Natural killer cell (primary cell): Measurements from ENCODE around the gene NEK5. TPM values are rescaled to one million over a fixed set of nuclear protein-coding genes. Genes with fewer than 3 reads are reported as not detected.

Experiments used
- ATAC-seq, 3 donors: fragments of 150-1000 bp in 2 of 3; fragments of 200-7000 bp in 1 of 3; cut with Tn5 transposase; 1 replicate in 1 of 3; 2 replicates in 2 of 3; pipeline ENCODE4 v1.10.0; 2021; ENCODE audit warnings: mild to moderate bottlenecking in 2 of 3, moderate library complexity in 2 of 3
- DNase-seq, 2 donors: peaks; one replicate each; pipeline versions ENCODE4 v3.0.0 to v3.0.0-alpha.2; 2013 to 2021; ENCODE audit warnings: mixed read lengths in 1 of 2
- H3K27ac ChIP-seq: one replicate; pipeline ENCODE4 v1.5.1; 2013; ENCODE audit warnings: mild to moderate bottlenecking, low read length
- H3K27me3 ChIP-seq: one replicate; pipeline ENCODE4 v1.6.1; 2013; ENCODE audit warnings: low read length; ENCODE audit not compliant: control insufficient read depth, insufficient read depth
- H3K36me3 ChIP-seq: one replicate; pipeline ENCODE4 v1.6.1; 2013; ENCODE audit warnings: low read length; ENCODE audit not compliant: control insufficient read depth, insufficient read depth
- H3K4me1 ChIP-seq: one replicate; pipeline ENCODE4 v1.6.1; 2013; ENCODE audit warnings: low read length; ENCODE audit not compliant: control insufficient read depth, insufficient read depth
- H3K4me3 ChIP-seq: one replicate; pipeline ENCODE4 v1.5.1; 2013; ENCODE audit warnings: low read length
- H3K9me3 ChIP-seq: one replicate; pipeline ENCODE4 v1.6.1; 2013; ENCODE audit warnings: low read length; ENCODE audit not compliant: control insufficient read depth, insufficient read depth
- H3K27ac Mint-ChIP-seq, 2 donors: one replicate each; pipeline ENCODE4 v1.8.0; 2022; ENCODE audit warnings: mild to moderate bottlenecking in 2 of 2, mixed read lengths in 2 of 2, moderate library complexity in 1 of 2
- H3K27me3 Mint-ChIP-seq, 2 donors: one replicate each; pipeline ENCODE4 v1.8.0; 2022; ENCODE audit warnings: low read depth in 2 of 2, mixed read lengths in 2 of 2
- H3K36me3 Mint-ChIP-seq: one replicate; pipeline ENCODE4 v1.8.0; 2022; ENCODE audit warnings: mixed read lengths
- H3K4me1 Mint-ChIP-seq, 2 donors: one replicate each; pipeline ENCODE4 v1.8.0; 2022; ENCODE audit warnings: mixed read lengths in 2 of 2
- H3K4me3 Mint-ChIP-seq: one replicate; pipeline ENCODE4 v1.8.0; 2022; ENCODE audit warnings: mild to moderate bottlenecking, moderate library complexity, mixed read lengths
- H3K9me3 Mint-ChIP-seq, 2 donors: one replicate each; pipeline ENCODE4 v1.8.0; 2022; ENCODE audit warnings: mixed read lengths in 2 of 2
- WGBS: methylation state at CpG from one replicate; pipeline ENCODE4 v1.1.7; 2013; ENCODE audit warnings: missing lambda C conversion rate; ENCODE audit not compliant: insufficient coverage; 5-methylcytosine and 5-hydroxymethylcytosine counted together
- intact Hi-C: fragments of 100-400 bp; cut with micrococcal nuclease; formaldehyde crosslinking; loops from one replicate; pipeline ENCODE4 v1.14.2; 2022
- total RNA-seq, 4 donors: library from RNA; stranded (reverse); fragments of 120-200 nt in 1 of 4; gene quantifications; one replicate each; pipeline versions ENCODE4 v1.2.3 to v1.2.4, GENCODE V29; 2013 to 2022
- TF ChIP-seq, protein P1 (sequence below): fragments of 200-600 bp; IDR thresholded peaks from one replicate; pipeline ENCODE4 v1.8.0; 2022; ENCODE audit warnings: antibody characterized with exemption

Gene NEK5
- total RNA-seq, 3 donors from 2014 or later (not counting 1 experiment from before 2014, with no cell fraction given), result 0.13 TPM; not detected in 2

DNA sequence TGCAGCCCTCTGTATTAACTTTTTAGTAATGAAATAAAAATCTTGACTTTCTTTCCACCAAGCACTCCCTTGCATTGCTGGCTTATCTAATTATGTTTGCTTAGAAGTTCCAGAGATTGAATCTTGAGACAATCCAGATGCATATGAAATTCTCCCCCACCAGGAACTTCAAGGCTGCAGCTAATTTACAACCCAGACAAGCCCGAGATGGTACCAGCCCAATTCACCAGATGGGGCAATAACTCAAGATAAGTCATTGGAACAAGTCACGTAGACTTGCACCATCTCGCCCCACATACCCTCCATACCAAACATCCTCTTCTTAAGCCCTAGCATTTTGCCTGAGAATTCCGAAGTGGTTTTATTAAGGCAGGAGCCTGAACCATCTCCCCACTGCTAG is 75.4 kb downstream of the NEK5 start:
- Mint-ChIP-seq H3K4me1 (no peaks in the 10 kb centered on the region), H3K27me3 (no peaks in the 10 kb centered on the region), H3K9me3 (peaks cover 2 to 9% of the 10 kb centered on the region in 2 donors), H3K27ac (no peak overlapping the region), H3K4me3 (no peak overlapping the region), H3K36me3 (no peaks in the 10 kb centered on the region)
- no peak for DNase-seq
- Histone ChIP-seq H3K9me3 (peaks cover 2% of the 10 kb centered on the region), H3K36me3 (no peaks in the 10 kb centered on the region), H3K27me3 (no peaks in the 10 kb centered on the region), H3K4me3 (no peak overlapping the region), H3K4me1 (no peaks in the 10 kb centered on the region), H3K27ac (no peak overlapping the region)
- ATAC-seq, result no peak
- 93% methylated on average over 4 of the region's 4 CpGs for WGBS
- TF ChIP-seq, protein P1, sequence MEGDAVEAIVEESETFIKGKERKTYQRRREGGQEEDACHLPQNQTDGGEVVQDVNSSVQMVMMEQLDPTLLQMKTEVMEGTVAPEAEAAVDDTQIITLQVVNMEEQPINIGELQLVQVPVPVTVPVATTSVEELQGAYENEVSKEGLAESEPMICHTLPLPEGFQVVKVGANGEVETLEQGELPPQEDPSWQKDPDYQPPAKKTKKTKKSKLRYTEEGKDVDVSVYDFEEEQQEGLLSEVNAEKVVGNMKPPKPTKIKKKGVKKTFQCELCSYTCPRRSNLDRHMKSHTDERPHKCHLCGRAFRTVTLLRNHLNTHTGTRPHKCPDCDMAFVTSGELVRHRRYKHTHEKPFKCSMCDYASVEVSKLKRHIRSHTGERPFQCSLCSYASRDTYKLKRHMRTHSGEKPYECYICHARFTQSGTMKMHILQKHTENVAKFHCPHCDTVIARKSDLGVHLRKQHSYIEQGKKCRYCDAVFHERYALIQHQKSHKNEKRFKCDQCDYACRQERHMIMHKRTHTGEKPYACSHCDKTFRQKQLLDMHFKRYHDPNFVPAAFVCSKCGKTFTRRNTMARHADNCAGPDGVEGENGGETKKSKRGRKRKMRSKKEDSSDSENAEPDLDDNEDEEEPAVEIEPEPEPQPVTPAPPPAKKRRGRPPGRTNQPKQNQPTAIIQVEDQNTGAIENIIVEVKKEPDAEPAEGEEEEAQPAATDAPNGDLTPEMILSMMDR, result no peak
- intact Hi-C loops, result no loop called here

DNA sequence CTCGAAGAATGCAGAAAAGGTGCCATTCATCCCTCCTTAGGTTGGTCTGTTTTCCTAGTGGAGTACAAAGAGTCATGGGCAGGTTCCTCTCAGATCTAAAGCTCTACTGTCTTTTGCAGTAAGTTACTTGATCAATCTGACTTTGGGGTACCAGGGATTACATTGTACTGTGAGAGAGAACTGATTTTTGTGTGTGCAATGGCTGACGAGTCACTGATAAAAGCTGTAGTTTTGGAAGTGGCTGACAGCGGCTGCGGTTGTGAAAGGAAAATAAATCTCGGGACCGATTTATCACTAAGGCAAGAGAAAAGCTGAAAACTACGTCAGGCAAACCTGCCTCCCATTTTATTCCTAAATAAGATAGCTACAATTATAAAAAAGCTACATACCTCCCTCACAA is 77.5 kb downstream of the NEK5 start:
- Mint-ChIP-seq H3K9me3 (peaks cover 2 to 5% of the 10 kb centered on the region in 2 donors), H3K4me3 (no peak overlapping the region), H3K27ac (no peak overlapping the region), H3K27me3 (no peaks in the 10 kb centered on the region), H3K4me1 (no peaks in the 10 kb centered on the region), H3K36me3 (no peaks in the 10 kb centered on the region)
- no peaks in the 10 kb centered on the region for H3K36me3 ChIP-seq
- DNase-seq, result no peak
- intact Hi-C loops, result no loop called here
- TF ChIP-seq, protein P1, result no peak
- no peak for ATAC-seq
- peaks cover 2% of the 10 kb centered on the region for H3K9me3 ChIP-seq
- H3K4me3 ChIP-seq, result no peak overlapping the region
- WGBS, result 91% methylated on average over 7 of the region's 7 CpGs
- no peak overlapping the region for H3K27ac ChIP-seq
- no peaks in the 10 kb centered on the region for H3K27me3 ChIP-seq
- no peaks in the 10 kb centered on the region for H3K4me1 ChIP-seq

- no peak overlapping the region for H3K4me3 Mint-ChIP-seq
- H3K9me3 Mint-ChIP-seq, result peaks cover 0 to 3% of the 10 kb centered on the region in 2 donors
- Histone ChIP-seq H3K4me3 (no peak overlapping the region), H3K27ac (no peak overlapping the region), H3K9me3 (no peaks in the 10 kb centered on the region), H3K4me1 (no peaks in the 10 kb centered on the region), H3K36me3 (no peaks in the 10 kb centered on the region), H3K27me3 (no peaks in the 10 kb centered on the region)
- ATAC-seq (no peak), DNase-seq (no peak)
- intact Hi-C loops, result no loop called here
- TF ChIP-seq, protein P1, result no peak
- H3K36me3 Mint-ChIP-seq, result no peaks in the 10 kb centered on the region
- H3K4me1 Mint-ChIP-seq, result no peaks in the 10 kb centered on the region
- no peaks in the 10 kb centered on the region for H3K27me3 Mint-ChIP-seq
- no peak overlapping the region for H3K27ac Mint-ChIP-seq
- WGBS, result 94% methylated on average over 2 of the region's 2 CpGs
Observed at GRCh38 chr13:52048516-52048915, 80.4 kb downstream of the NEK5 start.

- Histone ChIP-seq H3K27ac (no peak overlapping the region), H3K4me3 (no peak overlapping the region), H3K36me3 (no peaks in the 10 kb centered on the region), H3K27me3 (no peaks in the 10 kb centered on the region), H3K9me3 (no peaks in the 10 kb centered on the region), H3K4me1 (no peaks in the 10 kb centered on the region)
- Mint-ChIP-seq H3K4me1 (no peaks in the 10 kb centered on the region), H3K4me3 (no peak overlapping the region), H3K27ac (no peak overlapping the region), H3K27me3 (no peaks in the 10 kb centered on the region), H3K36me3 (no peaks in the 10 kb centered on the region), H3K9me3 (peaks cover 0 to 3% of the 10 kb centered on the region in 2 donors)
- ATAC-seq (no peak), DNase-seq (no peak)
- intact Hi-C loops, result no loop called here
- whole genome bisulfite sequencing, result 96% methylated on average over 3 of the region's 3 CpGs
- TF ChIP-seq, protein P1, result no peak
Observed at GRCh38 chr13:52047463-52047862, 81.4 kb downstream of the NEK5 start.
